ACC112 (cell line): Measurements from ENCODE around the gene RGPD6.
"Not testable (repeated sequence)": the region's sequence is repeated elsewhere in the genome, so short reads cannot be mapped to it uniquely, and the experiment has no call there.

Source experiments
- H2AFZ ChIP-seq: fragments of 200-600 bp; sonication (generic); one replicate; pipeline ENCODE4 v1.6.0; 2017; ENCODE audit warnings: antibody characterized with exemption, low read length; ENCODE audit not compliant: unreplicated experiment
- H3K27ac ChIP-seq: fragments of 200-600 bp; sonication (generic); 2 replicates; pipeline ENCODE4 v1.5.1; 2014; ENCODE audit warnings: low read depth, mild to moderate bottlenecking, antibody characterized with exemption, low read length, moderate library complexity
- H3K27me3 ChIP-seq: fragments of 200-600 bp; sonication (generic); 2 replicates; pipeline ENCODE4 v1.6.1; 2014; ENCODE audit warnings: mild to moderate bottlenecking, antibody characterized with exemption, low read length, moderate library complexity, mixed read lengths; ENCODE audit not compliant: insufficient read depth
- H3K36me3 ChIP-seq: fragments of 200-600 bp; sonication (generic); 2 replicates; pipeline ENCODE4 v1.6.1; 2016; ENCODE audit warnings: mild to moderate bottlenecking, antibody characterized with exemption, low read length, moderate library complexity, mixed read lengths; ENCODE audit not compliant: insufficient read depth
- H3K4me1 ChIP-seq: fragments of 200-600 bp; sonication (generic); one replicate; pipeline ENCODE4 v1.6.1; 2016; ENCODE audit warnings: low read length, mixed read lengths; ENCODE audit not compliant: insufficient read depth, unreplicated experiment, control insufficient read depth
- H3K4me3 ChIP-seq: fragments of 200-600 bp; sonication (generic); 2 replicates; pipeline ENCODE4 v1.5.1; 2014; ENCODE audit warnings: mild to moderate bottlenecking, low read depth, low read length
- H3K79me2 ChIP-seq: fragments of 200-600 bp; sonication (generic); one replicate; pipeline ENCODE4 v1.6.0; 2016; ENCODE audit warnings: low read length; ENCODE audit not compliant: control insufficient read depth, unreplicated experiment, insufficient read depth

The RGPD6 gene

DNA sequence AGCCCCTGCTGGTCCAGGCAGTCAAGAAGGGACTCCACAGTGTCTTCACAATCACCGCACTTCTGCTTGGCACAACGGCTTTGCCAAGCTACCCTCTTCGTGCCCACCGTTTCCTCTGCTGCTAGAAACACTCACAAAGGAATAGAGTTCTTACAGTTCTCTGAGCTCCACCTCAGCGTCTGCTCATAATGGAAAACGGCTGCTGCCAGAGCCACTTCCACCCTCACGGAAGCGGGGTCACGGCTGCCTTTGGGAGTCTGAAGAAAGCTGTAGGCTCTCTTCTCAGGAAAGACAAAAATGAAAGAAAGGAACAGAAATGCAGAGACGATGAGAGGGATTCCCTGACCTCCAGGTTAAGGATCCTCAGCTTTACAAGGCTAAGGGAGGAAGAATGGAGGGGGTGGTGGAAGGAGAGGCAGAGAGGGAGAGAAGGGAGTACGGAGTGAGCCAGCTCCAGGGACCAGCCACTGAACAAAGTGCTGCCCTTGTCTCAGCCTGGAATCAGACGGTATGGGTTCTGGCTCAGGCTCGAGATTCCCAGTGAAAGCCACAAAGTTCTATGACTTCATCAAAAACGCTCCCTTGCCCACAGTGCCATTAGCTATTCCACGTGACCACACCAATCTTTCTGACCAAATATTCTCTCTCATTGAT lies 12.8 kb upstream of the RGPD6 start:
- H3K4me1 ChIP-seq, H3K27ac ChIP-seq, H3K79me2 ChIP-seq, H2AFZ ChIP-seq, H3K27me3 ChIP-seq, H3K36me3 ChIP-seq, H3K4me3 ChIP-seq: not testable (repeated sequence)

- H3K4me3 ChIP-seq, H2AFZ ChIP-seq, H3K79me2 ChIP-seq, H3K27me3 ChIP-seq, H3K27ac ChIP-seq, H3K36me3 ChIP-seq, H3K4me1 ChIP-seq: not testable (repeated sequence)
Measured at GRCh38 chr2:110588520-110588919, 11.5 kb upstream of the RGPD6 start.

DNA sequence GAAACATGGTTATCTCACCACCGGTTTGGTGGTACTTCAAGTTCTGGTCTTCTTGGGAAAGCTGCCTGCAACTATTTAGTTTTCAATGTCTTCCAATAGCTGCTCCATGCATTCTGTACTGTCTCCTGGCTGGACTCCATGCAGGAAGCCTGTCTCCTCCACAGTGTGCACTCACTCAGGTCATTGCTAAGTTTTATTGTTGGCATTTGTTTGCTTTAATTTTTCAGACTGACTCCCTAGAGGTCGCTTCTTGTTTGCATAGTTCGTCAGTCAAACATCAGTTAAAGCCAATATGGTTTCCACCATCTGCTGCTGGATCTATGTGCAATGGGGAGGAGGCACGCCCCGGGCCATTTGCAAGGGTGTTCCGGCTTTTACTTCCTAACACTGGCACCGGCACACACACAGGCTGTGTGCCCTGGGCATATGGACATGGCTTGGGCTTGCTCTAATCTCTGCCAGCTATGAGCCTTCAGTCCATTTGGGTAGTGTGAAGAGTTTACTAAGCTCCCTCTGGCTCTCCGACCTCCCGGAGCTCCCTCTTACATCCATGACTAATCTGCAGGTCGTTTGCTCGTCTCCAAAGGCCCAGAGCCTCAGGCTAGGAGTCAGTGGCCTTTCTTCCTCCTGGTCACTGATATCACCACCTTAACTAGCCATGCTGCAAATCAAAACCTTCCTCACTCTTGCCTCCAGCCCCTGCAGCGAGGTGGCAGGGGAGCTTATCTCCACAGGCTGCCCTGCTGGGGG lies 2.4 kb upstream of the RGPD6 start:
- not testable (repeated sequence) for H2AFZ ChIP-seq, H3K27me3 ChIP-seq, H3K79me2 ChIP-seq, H3K4me1 ChIP-seq, H3K27ac ChIP-seq, H3K36me3 ChIP-seq, H3K4me3 ChIP-seq

DNA sequence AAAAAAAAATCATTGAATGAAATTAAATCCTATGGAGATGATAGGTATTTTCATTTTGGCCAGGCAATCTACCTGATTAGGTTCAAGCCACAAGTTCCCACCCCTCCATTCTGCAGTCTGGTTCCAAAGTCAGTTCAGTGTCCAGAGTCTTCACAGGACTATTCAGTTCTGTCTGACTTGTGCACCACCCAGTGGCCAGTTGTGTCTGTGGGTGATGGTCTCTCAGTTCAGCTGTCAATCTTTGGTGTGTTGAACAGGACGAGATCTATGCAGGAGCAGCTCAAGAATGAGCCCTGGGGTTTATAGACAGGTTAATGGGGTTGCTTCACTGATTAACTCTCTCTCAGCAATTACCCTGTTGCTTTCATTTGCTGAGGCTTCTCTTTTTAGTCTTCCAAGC lies 1.4 kb upstream of the RGPD6 start:
- H3K4me1 ChIP-seq, H3K27ac ChIP-seq, H3K79me2 ChIP-seq, H3K4me3 ChIP-seq, H2AFZ ChIP-seq, H3K36me3 ChIP-seq, H3K27me3 ChIP-seq: not testable (repeated sequence)

- not testable (repeated sequence) for H3K36me3 ChIP-seq, H3K4me3 ChIP-seq, H2AFZ ChIP-seq, H3K27ac ChIP-seq, H3K79me2 ChIP-seq, H3K27me3 ChIP-seq, H3K4me1 ChIP-seq
Measured at GRCh38 chr2:110499755-110500377, 77.2 kb downstream of the RGPD6 start.

DNA sequence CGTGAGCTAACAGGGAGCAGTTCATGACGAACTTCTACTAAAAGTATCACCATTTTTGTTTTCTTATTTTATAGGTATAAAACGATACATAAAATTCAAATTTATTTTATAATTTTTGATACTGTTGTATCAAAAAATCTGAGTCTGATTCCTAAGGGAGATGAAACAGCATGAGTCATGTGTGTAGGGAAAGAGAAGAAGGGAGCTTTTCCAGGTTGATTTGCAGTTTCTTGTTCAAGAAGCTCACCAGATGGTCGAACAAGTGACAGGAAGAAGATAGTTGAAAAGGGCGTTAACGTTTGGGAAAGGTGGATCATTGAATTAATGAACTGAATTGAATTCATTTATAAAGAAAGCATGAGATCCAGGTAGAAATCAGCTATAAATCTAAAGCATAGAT lies 81.0 kb downstream of the RGPD6 start:
- not testable (repeated sequence) for H3K27me3 ChIP-seq, H2AFZ ChIP-seq, H3K27ac ChIP-seq, H3K79me2 ChIP-seq, H3K4me3 ChIP-seq, H3K36me3 ChIP-seq, H3K4me1 ChIP-seq

GRCh38 chr2:110494488-110494887 lies 82.5 kb downstream of the RGPD6 start:
- H3K79me2 ChIP-seq, H3K27ac ChIP-seq, H3K4me1 ChIP-seq, H3K27me3 ChIP-seq, H3K36me3 ChIP-seq, H3K4me3 ChIP-seq, H2AFZ ChIP-seq: not testable (repeated sequence)

GRCh38 chr2:110488991-110489390 lies 88.0 kb downstream of the RGPD6 start:
- not testable (repeated sequence) for H3K4me3 ChIP-seq, H3K36me3 ChIP-seq, H3K4me1 ChIP-seq, H3K27me3 ChIP-seq, H2AFZ ChIP-seq, H3K79me2 ChIP-seq, H3K27ac ChIP-seq

- H2AFZ ChIP-seq, H3K36me3 ChIP-seq, H3K27ac ChIP-seq, H3K79me2 ChIP-seq, H3K4me1 ChIP-seq, H3K27me3 ChIP-seq, H3K4me3 ChIP-seq: not testable (repeated sequence)
Measured at GRCh38 chr2:110482697-110483096, 94.3 kb downstream of the RGPD6 start.

GRCh38 chr2:110481200-110481599 lies 95.8 kb downstream of the RGPD6 start:
- not testable (repeated sequence) for H3K4me3 ChIP-seq, H2AFZ ChIP-seq, H3K27ac ChIP-seq, H3K27me3 ChIP-seq, H3K4me1 ChIP-seq, H3K79me2 ChIP-seq, H3K36me3 ChIP-seq

DNA sequence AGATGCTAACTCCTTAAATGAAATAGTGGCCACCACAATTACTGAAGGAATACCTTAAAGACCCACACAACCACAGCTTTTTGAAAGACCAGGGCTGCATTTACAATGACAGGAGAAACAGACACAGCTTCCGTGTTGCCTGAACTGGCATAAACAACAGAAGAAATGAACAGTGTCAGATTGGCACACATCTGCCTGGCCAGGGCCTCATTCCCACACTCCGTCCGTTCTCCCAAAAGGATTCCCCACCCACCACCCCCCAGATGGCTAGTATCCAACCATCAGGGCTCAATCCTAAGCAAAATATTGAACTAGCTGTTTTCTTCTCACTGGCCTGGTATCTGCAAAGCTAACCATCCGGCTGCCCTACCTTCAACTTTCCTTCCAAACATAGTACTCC lies 96.9 kb downstream of the RGPD6 start:
- H3K36me3 ChIP-seq, H3K27me3 ChIP-seq, H3K27ac ChIP-seq, H2AFZ ChIP-seq, H3K4me1 ChIP-seq, H3K79me2 ChIP-seq, H3K4me3 ChIP-seq: not testable (repeated sequence)
